Progenitor cell of endocrine pancreas (in vitro differentiated cells): ENCODE measurements around the gene NOP53. TPM values are rescaled to one million over a fixed set of nuclear protein-coding genes. Genes with fewer than 3 reads are reported as not detected.

Source experiments
- DNase-seq: peaks from one replicate; pipeline ENCODE4 v3.0.0; 2021; ENCODE audit warnings: low spot score; ENCODE audit not compliant: unreplicated experiment
- H3K27ac Mint-ChIP-seq: 2 replicates; pipeline ENCODE4 v1.8.0; 2021; ENCODE audit warnings: mild to moderate bottlenecking, moderate library complexity, mixed read lengths
- H3K27me3 Mint-ChIP-seq: 2 replicates; pipeline ENCODE4 v1.8.0; 2021; ENCODE audit warnings: mixed read lengths
- H3K36me3 Mint-ChIP-seq: 2 replicates; pipeline ENCODE4 v1.8.0; 2022; ENCODE audit warnings: mixed read lengths; ENCODE audit not compliant: insufficient read depth
- H3K4me1 Mint-ChIP-seq: 2 replicates; pipeline ENCODE4 v1.8.0; 2021; ENCODE audit warnings: low read depth, mixed read lengths
- H3K4me3 Mint-ChIP-seq: 2 replicates; pipeline ENCODE4 v1.8.0; 2021; ENCODE audit warnings: low read depth, mild to moderate bottlenecking, moderate library complexity, mixed read lengths
- H3K9me3 Mint-ChIP-seq: 2 replicates; pipeline ENCODE4 v1.8.0; 2021; ENCODE audit warnings: low read depth, mixed read lengths
- total RNA-seq: library from RNA; stranded (reverse); gene quantifications from 2 replicates; pipeline ENCODE4 v1.2.1, GENCODE V29; 2021
- TF ChIP-seq, protein P1 (sequence below): fragments of 200-600 bp; sonication (generic); IDR thresholded peaks from one replicate; pipeline ENCODE4 v1.5.0; 2021; ENCODE audit warnings: antibody characterized with exemption, mild to moderate bottlenecking; ENCODE audit not compliant: unreplicated experiment

NOP53 gene
- total RNA-seq, 1 donor from 2014 or later = 301 TPM

DNA sequence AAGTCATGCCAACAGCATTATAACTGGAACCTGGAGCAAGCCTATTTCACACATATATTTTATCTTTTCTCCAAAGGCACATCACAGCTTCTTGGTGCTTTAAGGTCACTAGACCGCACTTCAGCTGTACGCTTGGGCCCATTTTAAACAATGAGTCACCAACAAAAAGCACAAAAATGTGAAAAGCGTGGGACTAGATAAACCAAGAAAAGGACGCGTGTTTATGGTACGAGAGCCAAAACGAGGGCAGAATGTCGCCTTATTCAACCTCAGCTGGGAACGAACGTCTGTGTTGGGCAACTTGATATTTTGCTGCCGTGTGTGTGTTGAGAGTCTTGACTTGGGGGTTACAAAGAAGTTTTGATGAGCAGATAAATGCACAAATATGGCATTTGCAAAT lies 41.3 kb upstream of the NOP53 start:
- no peaks in the 10 kb centered on the region for H3K9me3 Mint-ChIP-seq
- DNase-seq = no peak
- TF ChIP-seq, protein P1, sequence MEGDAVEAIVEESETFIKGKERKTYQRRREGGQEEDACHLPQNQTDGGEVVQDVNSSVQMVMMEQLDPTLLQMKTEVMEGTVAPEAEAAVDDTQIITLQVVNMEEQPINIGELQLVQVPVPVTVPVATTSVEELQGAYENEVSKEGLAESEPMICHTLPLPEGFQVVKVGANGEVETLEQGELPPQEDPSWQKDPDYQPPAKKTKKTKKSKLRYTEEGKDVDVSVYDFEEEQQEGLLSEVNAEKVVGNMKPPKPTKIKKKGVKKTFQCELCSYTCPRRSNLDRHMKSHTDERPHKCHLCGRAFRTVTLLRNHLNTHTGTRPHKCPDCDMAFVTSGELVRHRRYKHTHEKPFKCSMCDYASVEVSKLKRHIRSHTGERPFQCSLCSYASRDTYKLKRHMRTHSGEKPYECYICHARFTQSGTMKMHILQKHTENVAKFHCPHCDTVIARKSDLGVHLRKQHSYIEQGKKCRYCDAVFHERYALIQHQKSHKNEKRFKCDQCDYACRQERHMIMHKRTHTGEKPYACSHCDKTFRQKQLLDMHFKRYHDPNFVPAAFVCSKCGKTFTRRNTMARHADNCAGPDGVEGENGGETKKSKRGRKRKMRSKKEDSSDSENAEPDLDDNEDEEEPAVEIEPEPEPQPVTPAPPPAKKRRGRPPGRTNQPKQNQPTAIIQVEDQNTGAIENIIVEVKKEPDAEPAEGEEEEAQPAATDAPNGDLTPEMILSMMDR = no peak
- no peak overlapping the region for H3K4me3 Mint-ChIP-seq
- H3K4me1 Mint-ChIP-seq = no peaks in the 10 kb centered on the region
- H3K36me3 Mint-ChIP-seq = peaks cover 16% of the 10 kb centered on the region
- no peak overlapping the region for H3K27ac Mint-ChIP-seq
- H3K27me3 Mint-ChIP-seq = peaks cover 11% of the 10 kb centered on the region

DNA sequence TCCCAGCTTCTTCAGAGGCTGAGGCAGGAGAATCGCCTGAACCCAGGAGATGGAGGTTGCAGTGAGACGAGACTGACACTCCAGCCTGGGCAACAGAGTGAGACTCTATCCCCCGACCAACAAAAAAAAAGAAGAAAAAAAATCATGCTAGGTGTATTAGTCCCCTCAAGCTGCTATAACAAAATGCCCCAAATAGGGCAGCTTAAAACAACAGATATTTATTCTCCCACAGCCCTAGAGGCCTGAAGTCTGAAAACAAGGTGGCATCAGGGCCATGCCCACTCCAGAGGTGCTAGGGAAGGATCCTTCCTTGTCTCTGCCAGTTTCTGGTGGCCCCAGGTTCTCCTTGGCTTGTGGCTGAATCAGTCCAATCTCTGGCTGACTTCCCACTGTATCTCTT lies 40.7 kb upstream of the NOP53 start:
- DNase-seq = no peak
- Mint-ChIP-seq H3K9me3 (no peaks in the 10 kb centered on the region), H3K27ac (no peak overlapping the region), H3K4me1 (no peaks in the 10 kb centered on the region), H3K4me3 (no peak overlapping the region), H3K36me3 (peaks cover 16% of the 10 kb centered on the region), H3K27me3 (peaks cover 11% of the 10 kb centered on the region)
- TF ChIP-seq, protein P1 = no peak

DNA sequence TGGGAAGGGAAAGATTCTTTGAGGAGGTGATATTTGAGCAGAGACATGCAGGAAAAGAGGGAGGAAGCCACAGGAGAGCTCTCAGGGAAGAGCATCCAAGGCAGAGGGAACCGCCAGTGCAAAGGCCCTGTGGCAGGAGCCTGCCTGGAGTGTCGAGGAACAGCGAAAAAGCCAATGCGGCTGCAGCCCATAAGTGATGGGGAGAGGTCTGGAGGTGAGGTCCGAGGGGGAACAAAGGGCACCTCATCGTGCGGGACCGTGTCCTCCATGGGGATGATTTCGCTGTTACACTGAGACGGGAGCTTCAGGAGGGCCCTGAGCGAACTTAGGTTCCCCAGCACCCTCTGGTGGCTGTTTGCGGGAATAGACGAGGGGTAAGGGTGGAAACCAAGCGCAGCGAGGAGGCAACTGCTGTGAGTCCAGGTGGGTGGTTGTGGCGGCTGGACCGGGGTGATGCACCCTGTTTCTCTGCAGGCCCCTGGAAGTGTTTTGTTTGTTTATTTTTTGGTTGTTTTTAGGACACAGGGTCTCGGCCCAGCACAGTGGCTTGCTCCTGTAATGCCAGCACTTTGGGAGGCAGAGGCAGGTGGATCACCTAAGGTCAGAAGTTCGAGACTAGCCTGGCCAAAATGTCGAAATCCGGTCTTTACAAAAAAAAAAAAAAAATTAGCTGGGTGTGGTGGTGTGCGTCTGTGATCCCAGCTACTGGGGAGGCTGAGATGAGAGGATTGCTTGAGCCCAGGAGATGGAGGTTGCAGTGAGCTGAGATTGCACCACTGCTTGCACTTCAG lies 38.0 kb upstream of the NOP53 start:
- DNase-seq = peak; percentile 66
- TF ChIP-seq, protein P1 = peak; percentile 81
- H3K4me3 Mint-ChIP-seq = no peak overlapping the region
- H3K4me1 Mint-ChIP-seq = no peaks in the 10 kb centered on the region
- peaks cover 13% of the 10 kb centered on the region for H3K36me3 Mint-ChIP-seq
- H3K27me3 Mint-ChIP-seq = peaks cover 17% of the 10 kb centered on the region
- peak overlapping the region; percentile 67 for H3K27ac Mint-ChIP-seq
- no peaks in the 10 kb centered on the region for H3K9me3 Mint-ChIP-seq

DNA sequence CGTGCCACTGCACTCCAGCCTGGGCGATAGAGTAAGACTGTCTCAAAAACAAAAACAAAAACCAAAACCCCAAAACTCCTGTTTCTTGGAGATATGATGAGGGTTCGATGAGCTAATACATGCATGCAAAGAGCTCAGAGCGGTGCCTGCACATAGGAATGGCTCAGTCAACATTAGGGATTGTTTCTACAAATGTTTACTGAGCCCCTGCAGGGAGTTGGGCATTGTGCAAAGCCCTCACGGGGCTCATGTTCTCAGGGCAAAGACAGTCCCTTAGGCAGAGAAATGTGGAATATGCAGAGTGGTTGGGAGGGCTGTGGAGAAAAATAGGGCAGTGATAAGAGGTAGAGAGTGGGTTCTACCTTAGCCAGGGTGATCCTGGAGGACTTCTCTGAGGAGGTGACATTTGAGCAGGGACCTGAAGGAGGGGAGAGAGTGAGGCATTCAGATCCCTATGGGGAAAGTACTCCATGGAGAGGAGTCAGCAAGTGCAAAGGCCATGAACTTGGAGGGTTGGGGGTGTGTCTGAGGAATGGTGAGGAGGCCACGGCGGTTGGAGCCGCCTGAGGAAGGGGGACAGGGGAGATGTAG lies 33.6 kb upstream of the NOP53 start:
- H3K4me3 Mint-ChIP-seq = no peak overlapping the region
- H3K4me1 Mint-ChIP-seq = no peaks in the 10 kb centered on the region
- H3K27me3 Mint-ChIP-seq = peaks cover 42% of the 10 kb centered on the region
- TF ChIP-seq, protein P1 = no peak
- peaks cover 14% of the 10 kb centered on the region for H3K9me3 Mint-ChIP-seq
- no peak overlapping the region for H3K27ac Mint-ChIP-seq
- H3K36me3 Mint-ChIP-seq = no peaks in the 10 kb centered on the region
- DNase-seq = no peak

DNA sequence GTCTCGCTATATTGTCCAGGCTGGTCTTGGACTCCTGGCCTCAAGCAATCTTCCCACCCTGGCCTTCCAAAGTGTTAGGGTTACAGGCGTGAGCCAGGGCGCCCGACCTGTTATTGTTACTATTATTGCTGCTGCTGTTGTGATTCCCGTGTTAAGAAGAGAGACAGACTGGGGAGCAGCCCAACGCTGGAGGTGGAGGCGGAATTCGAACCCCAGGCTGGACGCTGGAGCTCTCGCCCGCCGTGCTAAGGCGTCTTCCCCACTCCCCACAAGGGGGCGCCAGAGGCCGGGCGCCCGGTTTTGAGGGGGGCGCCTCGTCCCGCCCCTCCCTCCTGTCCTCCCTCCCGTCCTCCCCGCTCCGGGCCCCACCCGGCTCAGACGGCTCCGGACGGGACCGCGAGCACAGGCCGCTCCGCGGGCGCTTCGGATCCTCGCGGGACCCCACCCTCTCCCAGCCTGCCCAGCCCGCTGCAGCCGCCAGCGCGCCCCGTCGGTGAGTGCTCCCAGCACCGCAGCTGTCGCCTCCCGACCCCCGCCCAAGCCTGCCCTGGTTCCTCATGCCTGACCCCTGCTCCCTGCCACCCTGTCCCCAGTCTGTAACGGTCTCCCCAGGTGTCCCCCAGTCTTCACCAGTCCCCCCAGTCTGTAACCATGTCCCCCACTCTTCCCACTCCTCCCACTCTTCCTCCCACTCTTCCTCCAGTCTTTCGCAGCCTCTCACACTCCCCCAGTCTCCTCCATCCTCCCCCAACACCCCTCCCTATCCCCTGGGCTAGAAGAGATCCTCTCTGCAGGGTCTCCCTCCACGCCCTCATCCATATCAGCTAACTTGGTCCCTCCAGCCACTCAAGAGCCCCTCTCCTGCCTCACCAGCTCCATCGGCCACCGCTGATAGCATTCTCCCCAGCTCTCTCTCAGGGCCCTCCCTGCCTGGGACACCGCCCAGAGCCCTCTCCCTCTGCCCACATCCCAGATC lies 32.0 kb upstream of the NOP53 start, which contains the start of gene EHD2:
Gene EHD2, plus strand, starts transcription at position 377 of the 976 bp plus-strand sequence. CDS start 3,191 bp downstream, outside the sequence.
- TF ChIP-seq, protein P1 = peak; percentile 80
- H3K4me1 Mint-ChIP-seq = no peaks in the 10 kb centered on the region
- no peak within 1 kb of the TSS for H3K27ac Mint-ChIP-seq
- no peaks in the 10 kb centered on the region for H3K36me3 Mint-ChIP-seq
- peaks cover 14% of the 10 kb centered on the region for H3K9me3 Mint-ChIP-seq
- no peak for DNase-seq
- peaks cover 35% of the 10 kb centered on the region for H3K27me3 Mint-ChIP-seq
- no peak within 1 kb of the TSS for H3K4me3 Mint-ChIP-seq
